ENCODE results near the gene FAM114A1. TPM values are rescaled to one million over a fixed set of nuclear protein-coding genes. Genes with fewer than 3 reads are reported as not detected.

The FAM114A1 gene
- total RNA-seq, 2 donors from 2014 or later: 76.3 to 88.3 TPM

DNA sequence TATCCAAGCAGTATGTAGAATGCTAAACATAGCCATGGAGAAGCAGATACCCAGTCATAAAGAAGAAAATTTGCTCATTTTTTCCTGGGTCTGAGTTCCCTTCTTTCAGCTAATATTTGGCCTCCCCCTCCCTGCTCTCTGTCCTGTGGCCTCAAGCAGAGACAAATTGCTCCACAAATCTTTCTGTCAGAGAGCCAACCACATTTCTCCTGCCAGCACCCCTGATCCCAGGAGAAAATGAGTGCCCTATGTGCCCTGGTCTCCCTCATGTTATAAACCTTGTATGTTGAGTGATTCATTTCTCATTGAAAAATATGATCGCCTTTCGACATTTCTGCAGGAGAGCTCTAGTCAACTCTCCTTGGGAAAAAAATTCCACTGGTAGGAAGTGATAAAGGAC, 82.6 kb downstream of the FAM114A1 start:
- DNase-seq: no peak
- H3K27ac ChIP-seq: no peak overlapping the region

DNA sequence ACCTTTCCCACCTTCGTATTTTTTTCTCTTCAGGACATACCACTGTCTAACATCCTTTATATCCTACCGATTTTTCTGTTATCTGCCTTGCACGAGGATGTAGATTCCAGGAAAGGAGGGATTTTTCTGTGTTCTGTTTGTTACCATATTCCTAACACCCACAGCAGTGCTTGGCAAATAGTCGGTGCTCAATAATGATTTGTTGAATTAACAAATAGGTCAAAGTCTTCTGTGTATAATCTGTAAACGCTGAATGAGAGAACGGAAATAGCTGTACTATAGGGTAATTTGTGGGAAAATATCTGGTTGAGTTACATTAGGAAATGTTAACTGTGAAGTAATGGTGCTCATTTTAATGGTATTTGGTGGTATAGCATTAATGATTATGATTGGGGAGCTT, 83.1 kb downstream of the FAM114A1 start:
- Histone ChIP-seq H3K27me3 (no peaks in the 10 kb centered on the region), H3K4me3 (no peak overlapping the region), H3K4me1 (no peaks in the 10 kb centered on the region), H3K9ac (ENCODE audit: low read depth in 2 of 2, low read length in 2 of 2) (no peak overlapping the region), H3K27ac (no peak overlapping the region), H3K9me3 (no peaks in the 10 kb centered on the region), H3K36me3 (no peaks in the 10 kb centered on the region)
- no peak for DNase-seq
- intact Hi-C loops (cut with DNase I): no loop called here
- TF ChIP-seq, protein P1, sequence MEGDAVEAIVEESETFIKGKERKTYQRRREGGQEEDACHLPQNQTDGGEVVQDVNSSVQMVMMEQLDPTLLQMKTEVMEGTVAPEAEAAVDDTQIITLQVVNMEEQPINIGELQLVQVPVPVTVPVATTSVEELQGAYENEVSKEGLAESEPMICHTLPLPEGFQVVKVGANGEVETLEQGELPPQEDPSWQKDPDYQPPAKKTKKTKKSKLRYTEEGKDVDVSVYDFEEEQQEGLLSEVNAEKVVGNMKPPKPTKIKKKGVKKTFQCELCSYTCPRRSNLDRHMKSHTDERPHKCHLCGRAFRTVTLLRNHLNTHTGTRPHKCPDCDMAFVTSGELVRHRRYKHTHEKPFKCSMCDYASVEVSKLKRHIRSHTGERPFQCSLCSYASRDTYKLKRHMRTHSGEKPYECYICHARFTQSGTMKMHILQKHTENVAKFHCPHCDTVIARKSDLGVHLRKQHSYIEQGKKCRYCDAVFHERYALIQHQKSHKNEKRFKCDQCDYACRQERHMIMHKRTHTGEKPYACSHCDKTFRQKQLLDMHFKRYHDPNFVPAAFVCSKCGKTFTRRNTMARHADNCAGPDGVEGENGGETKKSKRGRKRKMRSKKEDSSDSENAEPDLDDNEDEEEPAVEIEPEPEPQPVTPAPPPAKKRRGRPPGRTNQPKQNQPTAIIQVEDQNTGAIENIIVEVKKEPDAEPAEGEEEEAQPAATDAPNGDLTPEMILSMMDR (IDR thresholded peaks at IDR 0.05): no peak

More for the DNA sequence above, 82.6 kb downstream of the FAM114A1 start:
- H3K9ac ChIP-seq (ENCODE audit: low read depth in 2 of 2, low read length in 2 of 2): no peak overlapping the region
- intact Hi-C loops (cut with DNase I): no loop called here
- no peak overlapping the region for H3K4me3 ChIP-seq
- no peaks in the 10 kb centered on the region for H3K9me3 ChIP-seq
- H3K4me1 ChIP-seq: no peaks in the 10 kb centered on the region
- H3K36me3 ChIP-seq: no peaks in the 10 kb centered on the region
- TF ChIP-seq, protein P1 (IDR thresholded peaks at IDR 0.05): no peak
- no peaks in the 10 kb centered on the region for H3K27me3 ChIP-seq

DNA sequence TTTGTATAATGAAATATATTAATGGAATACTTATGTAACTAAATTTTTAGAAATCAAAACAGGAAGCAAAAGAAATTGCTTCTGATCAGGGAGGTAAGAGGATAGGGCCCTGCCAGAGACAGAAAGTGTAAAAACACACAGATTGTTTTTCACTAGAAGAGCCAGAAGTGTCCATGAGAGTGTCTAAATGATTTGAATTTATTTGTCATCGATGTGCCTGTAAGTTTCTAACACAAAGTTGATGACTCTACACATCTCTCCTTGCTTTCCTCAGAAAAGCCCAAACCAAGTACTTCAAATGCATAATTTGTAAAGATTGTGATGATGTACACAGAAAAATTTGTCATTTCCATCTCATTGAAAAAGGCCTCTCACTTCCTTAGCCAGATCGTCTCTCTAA, 84.0 kb downstream of the FAM114A1 start:
- no peaks in the 10 kb centered on the region for H3K4me1 ChIP-seq
- no peak overlapping the region for H3K4me3 ChIP-seq
- TF ChIP-seq, protein P1 (IDR thresholded peaks at IDR 0.05): no peak
- DNase-seq: no peak
- no peak overlapping the region for H3K9ac ChIP-seq (ENCODE audit: low read depth in 2 of 2, low read length in 2 of 2)
- intact Hi-C loops (cut with DNase I): no loop called here
- H3K27ac ChIP-seq: no peak overlapping the region
- no peaks in the 10 kb centered on the region for H3K9me3 ChIP-seq
- no peaks in the 10 kb centered on the region for H3K27me3 ChIP-seq
- no peaks in the 10 kb centered on the region for H3K36me3 ChIP-seq

DNA sequence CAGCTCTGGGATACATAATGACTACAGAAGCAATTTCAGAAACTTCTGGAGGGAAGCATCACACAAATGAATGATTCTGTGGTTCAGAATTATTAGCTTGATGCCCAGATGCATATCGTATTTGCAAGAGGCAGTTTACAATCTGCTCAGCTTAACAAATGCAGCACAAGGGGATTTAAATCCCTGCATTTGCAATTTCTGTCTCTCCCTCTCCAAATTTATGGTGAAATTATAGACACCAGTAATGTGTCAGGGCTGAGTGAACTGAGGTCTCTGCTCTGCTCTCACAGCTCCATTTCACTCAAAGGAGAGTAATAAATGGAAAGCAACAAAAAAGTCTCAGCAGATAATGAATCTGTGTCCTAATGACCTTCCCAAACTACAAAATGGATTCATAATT, 84.4 kb downstream of the FAM114A1 start:
- no peaks in the 10 kb centered on the region for H3K9me3 ChIP-seq
- H3K4me1 ChIP-seq: no peaks in the 10 kb centered on the region
- no peaks in the 10 kb centered on the region for H3K36me3 ChIP-seq
- H3K27ac ChIP-seq: no peak overlapping the region
- TF ChIP-seq, protein P1 (IDR thresholded peaks at IDR 0.05): no peak
- intact Hi-C loops (cut with DNase I): no loop called here
- no peaks in the 10 kb centered on the region for H3K27me3 ChIP-seq
- peak overlapping the region in 1 of 2 donors; percentile 24 for H3K9ac ChIP-seq (ENCODE audit: low read depth in 2 of 2, low read length in 2 of 2)
- H3K4me3 ChIP-seq: no peak overlapping the region
- no peak for DNase-seq

DNA sequence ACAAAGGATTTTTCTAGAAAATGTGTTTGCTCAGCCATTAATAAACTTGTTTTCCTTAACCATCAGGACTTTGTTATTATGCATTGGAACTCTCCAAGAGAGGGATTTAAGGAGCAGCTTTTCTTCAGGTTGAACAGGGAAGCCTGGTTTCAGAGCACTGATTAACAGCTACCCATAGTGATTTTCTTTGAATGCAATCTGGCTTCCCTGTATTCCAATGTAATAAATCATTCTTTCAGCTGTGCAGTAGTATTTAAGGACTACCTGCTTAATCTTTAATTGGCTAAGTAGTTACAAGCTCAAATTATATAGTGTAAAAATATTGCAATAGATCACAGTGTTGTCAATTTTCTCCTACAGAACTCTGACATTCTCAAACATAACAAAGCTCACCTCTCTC, 87.1 kb downstream of the FAM114A1 start:
- intact Hi-C loops (cut with DNase I): no loop called here
- TF ChIP-seq, protein P1 (IDR thresholded peaks at IDR 0.05): no peak
- Histone ChIP-seq H3K4me1 (no peaks in the 10 kb centered on the region), H3K27ac (no peak overlapping the region), H3K9ac (ENCODE audit: low read depth in 2 of 2, low read length in 2 of 2) (no peak overlapping the region), H3K4me3 (no peak overlapping the region), H3K9me3 (no peaks in the 10 kb centered on the region), H3K27me3 (no peaks in the 10 kb centered on the region), H3K36me3 (no peaks in the 10 kb centered on the region)
- no peak for DNase-seq

DNA sequence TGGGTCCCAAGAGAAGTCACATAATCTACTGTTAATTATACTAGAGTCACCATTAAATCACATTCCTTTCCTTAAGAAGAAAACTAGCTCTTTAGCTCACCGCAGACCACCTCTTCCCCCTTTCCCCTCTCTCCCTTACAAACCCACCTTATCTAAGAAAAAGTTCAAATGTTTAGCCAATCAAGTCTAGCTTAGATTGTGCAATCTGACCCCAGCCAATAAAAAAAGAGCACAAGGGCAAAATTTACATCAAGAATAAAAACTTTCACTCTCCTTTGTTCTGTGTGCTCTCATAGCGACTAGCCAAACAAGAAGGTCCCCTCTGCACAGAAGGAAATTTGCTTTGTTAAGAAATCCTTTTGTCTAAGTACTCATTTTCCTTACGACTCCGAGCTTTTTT, 88.4 kb downstream of the FAM114A1 start:
- no peaks in the 10 kb centered on the region for H3K27me3 ChIP-seq
- intact Hi-C loops (cut with DNase I): no loop called here
- H3K9me3 ChIP-seq: no peaks in the 10 kb centered on the region
- H3K27ac ChIP-seq: no peak overlapping the region
- TF ChIP-seq, protein P1 (IDR thresholded peaks at IDR 0.05): no peak
- no peak overlapping the region for H3K9ac ChIP-seq (ENCODE audit: low read depth in 2 of 2, low read length in 2 of 2)
- H3K4me1 ChIP-seq: no peaks in the 10 kb centered on the region
- DNase-seq: no peak
- H3K36me3 ChIP-seq: no peaks in the 10 kb centered on the region
- H3K4me3 ChIP-seq: no peak overlapping the region

Data from colonic mucosa (tissue), 4 donors.